SH-SY5Y (cell line): ENCODE data around the gene CCL20.

Experiments used
- GATA2 ChIP-seq: IDR thresholded peaks from 2 replicates; pipeline ENCODE4 v1.6.1; 2011; ENCODE audit warnings: mild to moderate bottlenecking, low read depth, low read length
- GATA3 ChIP-seq: IDR thresholded peaks from 2 replicates; pipeline ENCODE4 v1.6.1; 2011; ENCODE audit warnings: low read depth, mild to moderate bottlenecking, low read length, moderate library complexity

DNA sequence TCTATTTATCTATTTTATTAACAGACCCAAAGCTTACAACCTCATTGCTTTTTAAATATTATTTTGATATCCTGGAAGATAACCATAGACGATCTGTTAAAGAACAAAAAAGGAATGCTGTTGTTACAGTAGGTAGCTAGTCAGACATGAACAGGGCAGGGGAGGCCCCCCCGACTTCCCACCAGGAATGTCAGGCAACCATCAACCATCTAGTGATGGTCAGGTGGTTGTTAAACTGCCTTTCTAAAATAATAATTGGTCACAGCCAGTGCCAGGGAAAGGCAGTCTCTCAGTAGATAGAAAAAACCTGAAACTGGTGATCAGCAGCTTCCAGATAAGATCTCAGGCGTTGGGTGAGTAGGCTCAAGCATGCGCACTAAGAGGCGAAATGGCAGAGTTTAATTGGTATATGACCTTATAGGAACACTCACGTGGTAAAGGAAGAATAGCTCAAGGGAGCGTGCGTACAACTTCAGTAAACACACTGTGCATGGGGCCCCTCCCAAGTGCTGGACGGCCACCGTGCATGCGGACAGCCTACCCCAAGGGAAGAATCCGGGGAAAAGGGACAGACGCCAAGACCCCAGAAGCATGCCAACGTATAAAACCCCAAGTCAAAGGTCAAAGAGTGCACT, 32.5 kb upstream of the CCL20 start:
- TF ChIP-seq GATA3, result no peak
- TF ChIP-seq GATA2, result no peak
